Measurements from ENCODE around the gene FAAP20. TPM values are rescaled to one million over a fixed set of nuclear protein-coding genes. Genes with fewer than 3 reads are reported as not detected.

FAAP20 gene
- total and polyA plus RNA-seq, 9 of the 15 experiments (the other 6 are each of a cell fraction or from before 2014, with no cell fraction given) = 0.58 to 143 (median 9.9) TPM

DNA sequence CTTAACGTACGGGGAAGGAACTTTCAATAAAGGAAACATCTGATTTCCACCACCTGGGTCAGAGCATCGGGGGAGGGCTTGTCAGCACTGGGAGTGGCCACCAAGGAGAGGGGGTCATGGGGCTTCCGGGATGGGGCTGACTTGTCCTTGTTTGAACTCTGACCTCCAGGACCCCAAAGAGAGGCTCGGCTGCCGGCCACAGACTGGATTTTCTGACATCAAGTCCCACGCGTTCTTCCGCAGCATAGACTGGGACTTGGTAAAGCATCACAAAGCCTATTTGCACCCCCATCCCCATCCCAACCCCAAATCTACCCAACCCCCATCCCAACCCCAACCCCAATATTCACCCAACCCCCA lies 19.5 kb downstream of the FAAP20 start (continued):
- no peak for TF ChIP-seq PCBP1 (IDR thresholded peaks at IDR 0.05; ENCODE audit: low read depth, low read length, poor library complexity, severe bottlenecking)
- TF ChIP-seq, protein P1, sequence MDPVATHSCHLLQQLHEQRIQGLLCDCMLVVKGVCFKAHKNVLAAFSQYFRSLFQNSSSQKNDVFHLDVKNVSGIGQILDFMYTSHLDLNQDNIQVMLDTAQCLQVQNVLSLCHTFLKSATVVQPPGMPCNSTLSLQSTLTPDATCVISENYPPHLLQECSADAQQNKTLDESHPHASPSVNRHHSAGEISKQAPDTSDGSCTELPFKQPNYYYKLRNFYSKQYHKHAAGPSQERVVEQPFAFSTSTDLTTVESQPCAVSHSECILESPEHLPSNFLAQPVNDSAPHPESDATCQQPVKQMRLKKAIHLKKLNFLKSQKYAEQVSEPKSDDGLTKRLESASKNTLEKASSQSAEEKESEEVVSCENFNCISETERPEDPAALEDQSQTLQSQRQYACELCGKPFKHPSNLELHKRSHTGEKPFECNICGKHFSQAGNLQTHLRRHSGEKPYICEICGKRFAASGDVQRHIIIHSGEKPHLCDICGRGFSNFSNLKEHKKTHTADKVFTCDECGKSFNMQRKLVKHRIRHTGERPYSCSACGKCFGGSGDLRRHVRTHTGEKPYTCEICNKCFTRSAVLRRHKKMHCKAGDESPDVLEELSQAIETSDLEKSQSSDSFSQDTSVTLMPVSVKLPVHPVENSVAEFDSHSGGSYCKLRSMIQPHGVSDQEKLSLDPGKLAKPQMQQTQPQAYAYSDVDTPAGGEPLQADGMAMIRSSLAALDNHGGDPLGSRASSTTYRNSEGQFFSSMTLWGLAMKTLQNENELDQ (CRISPR knock-in tag; IDR thresholded peaks at IDR 0.05; ENCODE audit: borderline replicate concordance) = no peak
- TF ChIP-seq, protein P2, sequence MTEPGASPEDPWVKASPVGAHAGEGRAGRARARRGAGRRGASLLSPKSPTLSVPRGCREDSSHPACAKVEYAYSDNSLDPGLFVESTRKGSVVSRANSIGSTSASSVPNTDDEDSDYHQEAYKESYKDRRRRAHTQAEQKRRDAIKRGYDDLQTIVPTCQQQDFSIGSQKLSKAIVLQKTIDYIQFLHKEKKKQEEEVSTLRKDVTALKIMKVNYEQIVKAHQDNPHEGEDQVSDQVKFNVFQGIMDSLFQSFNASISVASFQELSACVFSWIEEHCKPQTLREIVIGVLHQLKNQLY (CRISPR knock-in tag; conservative IDR thresholded peaks at IDR 0.05) = no peak

DNA sequence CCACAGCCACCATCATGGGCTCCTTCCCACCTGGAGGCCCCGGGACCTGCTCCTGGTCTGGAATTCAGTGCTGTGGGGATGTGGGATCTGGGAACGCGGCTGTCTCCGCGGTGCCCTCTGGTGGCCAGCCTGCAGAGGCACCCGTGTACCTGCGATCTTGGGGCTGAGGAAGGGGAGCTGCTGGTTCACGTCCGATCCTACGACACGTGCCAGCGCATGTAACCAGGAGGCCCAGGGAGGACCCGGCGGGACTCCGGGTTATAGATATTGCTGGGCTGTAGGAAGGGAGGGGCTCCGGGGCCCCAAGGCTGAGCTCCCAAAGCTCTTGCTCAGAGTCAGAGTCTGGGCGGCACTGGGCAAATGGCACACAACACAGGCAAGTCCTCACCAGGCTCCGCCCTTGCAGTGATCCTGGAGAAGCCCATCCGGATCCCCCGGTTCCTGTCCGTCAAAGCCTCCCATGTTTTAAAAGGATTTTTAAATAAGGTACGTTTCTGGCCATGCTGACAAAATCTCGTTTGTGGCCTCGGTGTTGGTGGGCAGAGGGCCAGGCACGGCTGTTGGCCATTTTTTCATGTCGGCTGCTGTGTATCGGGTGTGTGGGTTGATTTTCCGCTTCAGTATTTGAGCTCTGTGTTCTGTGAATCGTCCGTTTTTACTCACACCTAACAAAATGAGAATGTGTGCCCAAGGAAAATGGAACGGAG lies 20.1 kb downstream of the FAAP20 start:
- intact Hi-C loops (cut with micrococcal nuclease) = loop anchor here (2.0 kb wide), 2 partner anchors 42 to 84 kb away; no protein-coding TSS in a partner anchor
- in situ Hi-C loops (cut with MboI) = loop anchor here (25.0 kb wide), 1 partner anchor 363 kb away; the partner anchor contains the start of genes HES5 and PANK4
- H3K4me3 ChIP-seq = no peak overlapping the region
- FAIRE-seq = peak; percentile 82
- H2AFZ ChIP-seq (ENCODE audit: low read depth, low read length) = peak overlapping the region; percentile 63
- WGBS (ENCODE audit: insufficient coverage, low coverage, missing lambda C conversion rate) = 19% methylated on average over 31 of the region's 31 CpGs
- POLR2A ChIA-PET = interaction anchor here (0.7 to 2.1 kb wide), 13 partner anchors 9 to 716 kb away, joined by 3 to 8 read pairs (median 3); partner anchors contain the start of gene TMEM52
- peak; percentile 79 to 88 (median 85) for DNase-seq (ENCODE audit: extremely low read depth in 1 of 4, low spot score in 3 of 4)
- H3K9me3 ChIP-seq (replicated peaks; ENCODE audit: control insufficient read depth, insufficient read depth, low read depth, low read length) = no peaks in the 10 kb centered on the region
- peak overlapping the region; percentile 23; the same call in 1 of the 2 replicates for H3K4me2 ChIP-seq (ENCODE audit: insufficient read depth, low read length)
- no peak overlapping the region for H3K27ac ChIP-seq (ENCODE audit: extremely low read depth, low read depth, low read length)
- peaks cover 29 to 73% of the 10 kb centered on the region in 2 experiments for H3K4me1 ChIP-seq (replicated peaks in 1 of 2; ENCODE audit: control insufficient read depth in 2 of 2, insufficient read depth in 2 of 2, low read length in 2 of 2)
- H3K27me3 ChIP-seq (ENCODE audit: control insufficient read depth in 2 of 2, insufficient read depth in 2 of 2, low read length in 2 of 2) = peaks cover 28 to 43% of the 10 kb centered on the region in 2 experiments
- no peaks in the 10 kb centered on the region; the same call in 1 of the 2 replicates for H4K20me1 ChIP-seq (replicated peaks; ENCODE audit: control insufficient read depth, insufficient read depth, low read length)
- CTCF ChIA-PET (ENCODE audit: low intra/inter-chr PET ratio) = interaction anchor here (1.9 to 2.1 kb wide), 2 partner anchors 42 to 208 kb away, joined by 7 to 8 read pairs; no protein-coding TSS in a partner anchor
- peaks cover 9% of the 10 kb centered on the region for H3K9me1 ChIP-seq (ENCODE audit: control insufficient read depth, insufficient read depth, low read length)
- H3K9ac ChIP-seq (ENCODE audit: insufficient read depth in 1 of 2, low read depth in 2 of 2, low read length in 2 of 2) = peak overlapping the region in 1 of 2 experiments; percentile 75; a peak in 2 of 4 replicates
- no TSS peak for BruUV-seq (replicated peaks)
- peak; percentile 72 for ATAC-seq
- no peaks in the 10 kb centered on the region for H3K79me2 ChIP-seq (ENCODE audit: control insufficient read depth, insufficient read depth, low read length)
- no peaks in the 10 kb centered on the region for H3K36me3 ChIP-seq (ENCODE audit: control insufficient read depth, insufficient read depth, low read length)
- TF ChIP-seq, protein P3, sequence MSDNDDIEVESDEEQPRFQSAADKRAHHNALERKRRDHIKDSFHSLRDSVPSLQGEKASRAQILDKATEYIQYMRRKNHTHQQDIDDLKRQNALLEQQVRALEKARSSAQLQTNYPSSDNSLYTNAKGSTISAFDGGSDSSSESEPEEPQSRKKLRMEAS (CRISPR knock-in tag; IDR thresholded peaks at IDR 0.05) = peak; percentile 61; the same call in 1 of the 2 replicates
- TF ChIP-seq HDAC2 (IDR thresholded peaks at IDR 0.05) (no peak), CHD1 (IDR thresholded peaks at IDR 0.05; ENCODE audit: low read length) (no peak)
- TF ChIP-seq, protein P4, sequence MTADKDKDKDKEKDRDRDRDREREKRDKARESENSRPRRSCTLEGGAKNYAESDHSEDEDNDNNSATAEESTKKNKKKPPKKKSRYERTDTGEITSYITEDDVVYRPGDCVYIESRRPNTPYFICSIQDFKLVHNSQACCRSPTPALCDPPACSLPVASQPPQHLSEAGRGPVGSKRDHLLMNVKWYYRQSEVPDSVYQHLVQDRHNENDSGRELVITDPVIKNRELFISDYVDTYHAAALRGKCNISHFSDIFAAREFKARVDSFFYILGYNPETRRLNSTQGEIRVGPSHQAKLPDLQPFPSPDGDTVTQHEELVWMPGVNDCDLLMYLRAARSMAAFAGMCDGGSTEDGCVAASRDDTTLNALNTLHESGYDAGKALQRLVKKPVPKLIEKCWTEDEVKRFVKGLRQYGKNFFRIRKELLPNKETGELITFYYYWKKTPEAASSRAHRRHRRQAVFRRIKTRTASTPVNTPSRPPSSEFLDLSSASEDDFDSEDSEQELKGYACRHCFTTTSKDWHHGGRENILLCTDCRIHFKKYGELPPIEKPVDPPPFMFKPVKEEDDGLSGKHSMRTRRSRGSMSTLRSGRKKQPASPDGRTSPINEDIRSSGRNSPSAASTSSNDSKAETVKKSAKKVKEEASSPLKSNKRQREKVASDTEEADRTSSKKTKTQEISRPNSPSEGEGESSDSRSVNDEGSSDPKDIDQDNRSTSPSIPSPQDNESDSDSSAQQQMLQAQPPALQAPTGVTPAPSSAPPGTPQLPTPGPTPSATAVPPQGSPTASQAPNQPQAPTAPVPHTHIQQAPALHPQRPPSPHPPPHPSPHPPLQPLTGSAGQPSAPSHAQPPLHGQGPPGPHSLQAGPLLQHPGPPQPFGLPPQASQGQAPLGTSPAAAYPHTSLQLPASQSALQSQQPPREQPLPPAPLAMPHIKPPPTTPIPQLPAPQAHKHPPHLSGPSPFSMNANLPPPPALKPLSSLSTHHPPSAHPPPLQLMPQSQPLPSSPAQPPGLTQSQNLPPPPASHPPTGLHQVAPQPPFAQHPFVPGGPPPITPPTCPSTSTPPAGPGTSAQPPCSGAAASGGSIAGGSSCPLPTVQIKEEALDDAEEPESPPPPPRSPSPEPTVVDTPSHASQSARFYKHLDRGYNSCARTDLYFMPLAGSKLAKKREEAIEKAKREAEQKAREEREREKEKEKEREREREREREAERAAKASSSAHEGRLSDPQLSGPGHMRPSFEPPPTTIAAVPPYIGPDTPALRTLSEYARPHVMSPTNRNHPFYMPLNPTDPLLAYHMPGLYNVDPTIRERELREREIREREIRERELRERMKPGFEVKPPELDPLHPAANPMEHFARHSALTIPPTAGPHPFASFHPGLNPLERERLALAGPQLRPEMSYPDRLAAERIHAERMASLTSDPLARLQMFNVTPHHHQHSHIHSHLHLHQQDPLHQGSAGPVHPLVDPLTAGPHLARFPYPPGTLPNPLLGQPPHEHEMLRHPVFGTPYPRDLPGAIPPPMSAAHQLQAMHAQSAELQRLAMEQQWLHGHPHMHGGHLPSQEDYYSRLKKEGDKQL (CRISPR knock-in tag; IDR thresholded peaks at IDR 0.05; ENCODE audit: borderline replicate concordance) = no peak
